Large intestine (tissue), 3 donors: ENCODE results near the gene OR5K2. TPM values are rescaled to one million over a fixed set of nuclear protein-coding genes. Genes with fewer than 3 reads are reported as not detected.

Experiments
- DNase-seq, 2 donors: peaks; one replicate each; pipeline versions ENCODE4 v3.0.0 to v3.0.0-alpha.2; 2013
- H3K27ac ChIP-seq: one replicate; pipeline ENCODE4 v1.5.1; 2013; ENCODE audit warnings: low read length
- H3K27me3 ChIP-seq: 2 replicates; pipeline ENCODE4 v1.6.1; 2013; ENCODE audit warnings: low read length; ENCODE audit not compliant: control insufficient read depth, insufficient read depth
- H3K36me3 ChIP-seq: 2 replicates; pipeline ENCODE4 v1.6.1; 2013; ENCODE audit warnings: low read length; ENCODE audit not compliant: control insufficient read depth, insufficient read depth
- H3K4me1 ChIP-seq: one replicate; pipeline ENCODE4 v1.6.1; 2013; ENCODE audit warnings: low read length; ENCODE audit not compliant: control insufficient read depth, insufficient read depth
- H3K4me3 ChIP-seq: one replicate; pipeline ENCODE4 v1.5.1; 2013; ENCODE audit warnings: low read length
- H3K9me3 ChIP-seq: one replicate; pipeline ENCODE4 v1.6.1; 2013; ENCODE audit warnings: mild to moderate bottlenecking, low read depth, low read length, moderate library complexity; ENCODE audit not compliant: control insufficient read depth
- WGBS: methylation state at CpG from one replicate; pipeline ENCODE4 v1.1.5; 2013; ENCODE audit warnings: low lambda C conversion rate; ENCODE audit not compliant: insufficient coverage; 5-methylcytosine and 5-hydroxymethylcytosine counted together
- polyA plus RNA-seq: library from polyadenylated mRNA; unstranded; fragments of 120-200 nt; gene quantifications from one replicate; pipeline ENCODE4 v1.2.1, GENCODE V29; 2013

Gene OR5K2
- polyA plus RNA-seq, 1 donor: 0.40 TPM

DNA sequence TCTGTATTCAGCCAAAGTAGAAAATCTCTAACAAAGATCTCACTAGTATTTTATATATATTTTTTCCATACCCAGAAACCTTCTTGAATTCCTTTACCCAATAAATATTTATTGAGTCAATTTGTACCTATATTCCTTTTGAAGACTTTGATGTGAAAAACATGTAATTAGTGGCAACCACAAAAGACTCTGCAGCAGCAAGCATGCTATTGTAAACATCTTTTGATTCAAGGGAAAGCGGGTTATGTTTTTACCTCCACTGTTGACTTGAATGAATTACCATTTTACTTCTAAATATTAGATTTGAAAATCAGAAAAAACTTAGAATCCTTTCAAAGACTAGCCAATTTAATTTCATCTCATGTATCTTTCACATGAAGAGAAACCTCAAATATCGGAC, 36.7 kb downstream of the OR5K2 start:
- Histone ChIP-seq H3K4me1 (peaks cover 5% of the 10 kb centered on the region), H3K27me3 (no peaks in the 10 kb centered on the region), H3K27ac (no peak overlapping the region), H3K36me3 (no peaks in the 10 kb centered on the region), H3K9me3 (no peaks in the 10 kb centered on the region), H3K4me3 (no peak overlapping the region)
- DNase-seq: no peak
- WGBS: 95% methylated on average over 2 of the region's 2 CpGs

DNA sequence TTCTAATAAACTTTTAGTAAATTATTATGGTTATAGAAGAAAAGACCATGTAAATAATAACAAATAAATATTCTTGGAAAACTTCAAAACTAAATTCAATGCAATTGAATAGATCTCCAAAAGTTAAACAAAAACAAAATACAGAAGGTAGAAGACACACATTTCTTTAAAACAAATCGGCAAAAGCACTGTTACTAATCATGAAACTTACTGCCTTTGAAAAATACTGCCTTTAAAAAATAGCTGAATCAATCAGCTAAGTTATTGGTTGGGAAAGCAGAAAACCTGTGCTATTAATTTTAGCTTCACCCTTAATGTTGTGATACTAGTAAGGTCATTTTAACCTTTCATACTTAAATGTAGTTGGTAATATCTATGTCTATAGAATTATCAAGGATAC, 37.3 kb downstream of the OR5K2 start:
- Histone ChIP-seq H3K4me1 (peaks cover 4% of the 10 kb centered on the region), H3K27ac (no peak overlapping the region), H3K4me3 (no peak overlapping the region), H3K36me3 (no peaks in the 10 kb centered on the region), H3K27me3 (no peaks in the 10 kb centered on the region), H3K9me3 (no peaks in the 10 kb centered on the region)
- no peak for DNase-seq
- 100% methylated on average over 1 of the region's 1 CpG for WGBS

DNA sequence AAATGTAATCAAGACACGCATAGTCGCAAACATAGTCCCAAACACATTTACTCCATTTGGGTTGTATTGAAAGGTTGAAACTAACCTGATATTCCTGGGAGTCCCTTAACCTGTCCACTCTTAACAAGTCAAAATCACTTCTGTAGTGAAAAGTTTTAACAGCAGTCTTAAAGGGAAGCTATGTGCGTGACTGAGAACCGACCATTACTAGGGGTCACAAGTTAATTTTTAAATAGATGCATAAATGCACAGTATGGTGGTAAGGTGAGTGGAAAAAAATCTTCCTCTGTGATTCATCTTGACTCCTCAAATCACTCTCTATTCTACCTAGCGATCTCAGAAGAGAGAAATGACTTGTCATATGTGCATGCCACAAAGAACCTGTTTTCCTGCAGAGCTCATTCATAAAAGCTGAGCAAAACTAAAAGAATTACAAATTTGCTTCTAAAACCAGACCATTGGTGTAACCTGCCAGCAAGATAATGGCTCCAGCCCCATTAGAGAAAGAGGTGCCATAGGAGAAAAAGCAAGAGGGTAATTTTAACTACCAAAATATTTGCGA, 39.1 kb downstream of the OR5K2 start:
- no peaks in the 10 kb centered on the region for H3K27me3 ChIP-seq
- no peaks in the 10 kb centered on the region for H3K36me3 ChIP-seq
- no peaks in the 10 kb centered on the region for H3K9me3 ChIP-seq
- no peak for DNase-seq
- no peak overlapping the region for H3K27ac ChIP-seq
- peaks cover 2% of the 10 kb centered on the region for H3K4me1 ChIP-seq
- H3K4me3 ChIP-seq: no peak overlapping the region
- no CpG with 5 or more reads among the region's 6 CpGs for WGBS

DNA sequence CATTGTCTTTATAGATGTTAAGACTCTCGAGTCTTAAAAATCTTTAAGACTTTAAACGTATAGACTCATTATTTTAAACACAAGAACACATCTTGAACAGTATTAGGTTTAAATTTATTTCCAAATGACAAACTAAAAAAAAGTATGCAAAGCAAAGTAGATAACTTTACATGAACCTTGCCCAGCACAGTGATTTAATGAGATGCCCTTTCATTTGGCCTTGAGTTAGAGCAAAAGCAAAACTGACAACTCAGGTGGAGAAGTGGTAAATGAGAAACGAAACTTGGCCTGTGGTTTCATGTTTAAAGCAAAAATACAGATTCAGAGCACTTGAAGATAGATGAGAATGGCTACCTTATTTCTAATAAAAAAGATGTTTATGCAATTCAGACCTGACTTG, 42.9 kb downstream of the OR5K2 start:
- H3K9me3 ChIP-seq: no peaks in the 10 kb centered on the region
- H3K27me3 ChIP-seq: no peaks in the 10 kb centered on the region
- WGBS: 79% methylated on average over 2 of the region's 3 CpGs
- no peaks in the 10 kb centered on the region for H3K36me3 ChIP-seq
- peak; percentile 52 to 82 for DNase-seq
- H3K4me1 ChIP-seq: peaks cover 14% of the 10 kb centered on the region
- H3K27ac ChIP-seq: peak overlapping the region; percentile 82
- H3K4me3 ChIP-seq: no peak overlapping the region

DNA sequence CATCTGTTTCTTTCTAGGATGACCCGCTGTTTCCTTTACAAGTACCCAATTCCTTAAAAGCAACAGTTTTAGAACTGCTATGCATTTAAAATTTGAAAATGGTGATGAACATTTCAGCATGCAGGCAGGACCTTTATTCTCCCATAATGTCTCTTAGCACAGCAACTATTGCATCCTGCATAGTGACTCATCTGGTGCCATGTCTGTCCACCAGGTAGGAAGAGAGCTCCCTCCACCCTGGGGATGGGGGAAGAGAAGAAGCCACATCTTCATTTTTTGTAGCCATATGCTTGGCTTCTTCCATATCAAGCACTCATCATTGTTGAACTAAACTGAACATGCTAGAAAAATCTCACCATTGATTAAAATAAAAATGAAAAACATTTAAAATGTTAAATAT, 44.2 kb downstream of the OR5K2 start:
- H3K4me3 ChIP-seq: no peak overlapping the region
- H3K9me3 ChIP-seq: no peaks in the 10 kb centered on the region
- H3K27ac ChIP-seq: peak overlapping the region; percentile 44
- H3K36me3 ChIP-seq: no peaks in the 10 kb centered on the region
- no peaks in the 10 kb centered on the region for H3K27me3 ChIP-seq
- WGBS: no CpG with 5 or more reads among the region's 1 CpG
- H3K4me1 ChIP-seq: peaks cover 14% of the 10 kb centered on the region
- DNase-seq: peak in 1 of 2 donors; percentile 27

DNA sequence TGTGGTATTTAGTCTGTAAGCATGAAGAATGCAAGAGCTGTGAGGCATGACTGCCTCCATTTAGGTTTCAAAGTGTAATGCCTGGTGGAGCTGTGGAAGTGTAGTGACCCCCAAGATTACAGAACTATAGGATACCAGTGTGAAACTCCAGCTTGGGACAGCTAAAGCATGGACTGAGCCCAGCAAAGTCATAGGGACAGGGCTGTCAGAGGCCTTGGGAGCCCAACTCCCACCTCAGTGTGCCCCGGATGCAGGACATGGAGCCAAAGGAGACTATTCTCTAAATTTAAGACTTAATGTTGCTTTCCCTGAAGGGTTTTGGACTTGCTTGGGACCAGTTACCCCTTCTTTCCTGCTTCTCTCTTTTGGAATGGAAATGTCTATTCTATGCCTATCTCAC, 45.1 kb downstream of the OR5K2 start:
- no CpG with 5 or more reads among the region's 1 CpG for WGBS
- Histone ChIP-seq H3K27me3 (no peaks in the 10 kb centered on the region), H3K36me3 (no peaks in the 10 kb centered on the region), H3K27ac (peak overlapping the region; percentile 44), H3K9me3 (no peaks in the 10 kb centered on the region), H3K4me3 (no peak overlapping the region), H3K4me1 (peaks cover 14% of the 10 kb centered on the region)
- DNase-seq: no peak

DNA sequence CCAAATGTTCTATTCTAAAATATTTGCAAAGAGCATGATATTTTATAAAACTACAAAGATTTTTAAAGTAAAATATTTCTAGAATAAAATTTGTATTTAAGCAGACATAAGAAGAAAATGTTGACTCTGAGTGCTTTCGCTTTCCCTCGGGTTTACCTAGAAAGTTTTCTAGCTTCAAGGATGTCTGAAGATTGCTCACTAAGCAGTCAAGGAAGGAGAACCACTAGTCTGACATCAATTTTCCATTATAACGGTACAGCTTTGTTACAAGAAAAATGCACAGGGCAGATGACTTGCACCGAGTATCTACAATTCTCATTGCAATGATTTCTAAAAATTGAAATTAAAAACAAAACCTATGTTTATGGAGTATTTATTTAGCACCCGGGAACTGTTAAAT, 48.5 kb downstream of the OR5K2 start:
- no peaks in the 10 kb centered on the region for H3K36me3 ChIP-seq
- peaks cover 14% of the 10 kb centered on the region for H3K4me1 ChIP-seq
- H3K27me3 ChIP-seq: no peaks in the 10 kb centered on the region
- no peak overlapping the region for H3K4me3 ChIP-seq
- H3K9me3 ChIP-seq: no peaks in the 10 kb centered on the region
- no peak for DNase-seq
- 81% methylated on average over 2 of the region's 5 CpGs for WGBS
- no peak overlapping the region for H3K27ac ChIP-seq

Other genes starting within 250 kb of the OR5K2 start
- not detected for gene OR5H6, start 233.4 kb upstream of the OR5K2 start, polyA plus RNA-seq
- gene OR5H2, start 215.2 kb upstream of the OR5K2 start, polyA plus RNA-seq: not detected
- gene OR5K4, start 143.8 kb upstream of the OR5K2 start, polyA plus RNA-seq: not detected
- gene OR5K3, start 107.0 kb upstream of the OR5K2 start, polyA plus RNA-seq: not detected
- gene OR5K1, start 34.5 kb upstream of the OR5K2 start, polyA plus RNA-seq: 0.03 TPM
- 111 TPM for gene CLDND1, start 25.2 kb downstream of the OR5K2 start, polyA plus RNA-seq
- 0.24 TPM for gene GPR15, start 34.3 kb downstream of the OR5K2 start, polyA plus RNA-seq
- gene CPOX, start 95.9 kb downstream of the OR5K2 start, polyA plus RNA-seq: 31.7 TPM